AG10803 (cell line): Measurements from ENCODE around the gene SYT2.
A peak's percentile ranks its signal among the peaks of the same experiment; 100 is the strongest.
"Not testable (repeated sequence)": the region's sequence is repeated elsewhere in the genome, so short reads cannot be mapped to it uniquely, and the experiment has no call there.

Source experiments
- DNase-seq: peaks from one replicate; pipeline ENCODE4 v3.0.0; 2010; ENCODE audit warnings: low read depth
- H3K4me3 ChIP-seq: 2 replicates; pipeline ENCODE4 v1.5.1; 2011; ENCODE audit warnings: mild to moderate bottlenecking, low read length, control low read depth
- CTCF ChIP-seq: conservative IDR thresholded peaks from 2 replicates; pipeline ENCODE4 v1.5.1; 2011; ENCODE audit warnings: mild to moderate bottlenecking, low read length, control low read depth, inconsistent platforms

Gene SYT2

DNA sequence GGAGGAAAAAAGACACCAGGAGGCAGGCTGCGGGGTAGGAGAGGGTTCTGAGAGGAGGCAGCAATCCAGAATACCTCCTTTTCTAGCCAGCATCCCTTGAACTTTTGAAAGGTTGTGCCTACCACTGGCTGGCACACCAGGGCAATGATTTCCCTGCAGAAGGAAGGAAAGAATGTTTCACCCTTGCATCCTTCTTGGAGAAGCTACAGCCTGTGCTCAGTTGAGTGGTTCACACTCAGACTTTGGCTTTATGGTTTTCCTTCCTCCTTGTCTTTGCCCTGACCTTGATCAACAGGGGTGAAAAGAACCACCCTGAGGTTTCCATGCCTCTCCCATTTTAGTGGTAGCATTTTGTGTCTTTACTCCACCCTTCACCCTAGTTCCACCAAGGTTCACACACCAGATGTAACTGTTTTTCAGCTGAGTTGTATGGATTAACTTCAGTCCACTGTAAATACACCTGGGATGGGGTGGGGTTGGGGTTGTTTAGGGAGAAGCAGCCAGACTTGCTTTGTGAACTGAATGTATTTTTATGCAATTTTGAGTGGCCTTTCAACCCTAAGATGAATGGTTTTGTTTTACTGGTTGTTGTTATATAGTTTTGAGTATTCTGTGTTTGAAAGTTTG, 122.3 kb downstream of the SYT2 start:
- TF ChIP-seq CTCF = no peak
- DNase-seq = no peak
- H3K4me3 ChIP-seq = no peak overlapping the region

DNA sequence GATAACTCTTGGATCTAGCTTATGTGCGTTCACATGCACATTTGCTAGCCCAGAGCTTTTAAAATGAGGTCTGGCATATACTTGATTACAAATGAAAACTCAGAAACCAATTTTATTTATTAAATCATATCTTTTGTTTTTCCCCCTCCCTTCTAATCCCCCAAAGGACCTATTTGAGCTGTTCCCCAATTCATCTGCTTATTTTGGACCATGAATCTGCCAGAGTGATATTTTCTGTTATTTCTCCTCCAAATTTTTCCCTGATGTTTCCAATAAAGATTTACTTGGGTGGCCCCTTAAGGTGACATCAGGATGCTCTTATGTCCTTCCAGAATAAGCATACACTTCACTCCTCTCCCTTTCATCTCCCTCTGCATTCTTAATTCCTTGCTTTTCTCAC, 123.4 kb downstream of the SYT2 start:
- H3K4me3 ChIP-seq = no peak overlapping the region
- DNase-seq = no peak
- TF ChIP-seq CTCF = no peak

DNA sequence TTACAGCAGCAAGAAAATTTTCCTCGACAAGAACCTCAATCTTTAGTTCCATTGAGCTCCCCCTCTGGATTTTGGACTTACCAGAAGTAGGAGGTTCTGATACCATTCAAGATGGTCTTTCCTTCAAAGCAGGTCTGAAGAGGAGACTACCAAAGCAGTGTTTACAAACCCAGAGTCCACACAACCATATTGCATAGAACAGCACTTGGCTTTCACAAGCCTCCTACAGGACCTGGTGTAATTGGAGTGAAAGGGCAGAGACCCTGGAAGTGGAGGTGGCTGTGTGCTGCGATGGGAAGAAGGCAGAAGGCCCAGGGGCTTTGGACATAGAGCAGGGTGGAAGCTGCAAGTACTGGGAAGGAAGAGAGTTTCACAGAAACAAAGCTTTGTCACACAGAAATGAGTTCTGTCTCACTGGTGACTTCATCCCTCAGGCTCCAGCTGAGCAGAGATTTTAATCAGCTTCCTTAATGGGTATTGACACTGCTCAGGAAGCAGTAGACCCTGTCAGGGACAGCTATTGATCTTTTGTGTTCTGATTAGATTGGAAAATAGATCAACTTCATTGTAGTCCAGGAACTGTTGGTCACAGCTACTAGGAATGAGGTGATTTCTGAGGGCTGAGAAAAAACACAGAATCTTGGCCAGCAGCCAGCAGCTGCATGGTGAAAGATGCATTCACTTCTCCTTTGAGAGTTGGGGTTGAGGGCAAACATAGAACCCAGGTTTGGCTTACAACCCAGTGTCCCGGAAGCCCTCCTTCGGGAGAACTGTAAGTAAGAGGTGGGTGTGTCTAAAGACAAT, 124.0 kb downstream of the SYT2 start:
- peak; percentile 34 for DNase-seq
- TF ChIP-seq CTCF = no peak
- no peak overlapping the region for H3K4me3 ChIP-seq

GRCh38 chr1:202585590-202585933, 124.7 kb downstream of the SYT2 start:
- no peak overlapping the region for H3K4me3 ChIP-seq
- no peak for TF ChIP-seq CTCF
- DNase-seq = peak; percentile 67

DNA sequence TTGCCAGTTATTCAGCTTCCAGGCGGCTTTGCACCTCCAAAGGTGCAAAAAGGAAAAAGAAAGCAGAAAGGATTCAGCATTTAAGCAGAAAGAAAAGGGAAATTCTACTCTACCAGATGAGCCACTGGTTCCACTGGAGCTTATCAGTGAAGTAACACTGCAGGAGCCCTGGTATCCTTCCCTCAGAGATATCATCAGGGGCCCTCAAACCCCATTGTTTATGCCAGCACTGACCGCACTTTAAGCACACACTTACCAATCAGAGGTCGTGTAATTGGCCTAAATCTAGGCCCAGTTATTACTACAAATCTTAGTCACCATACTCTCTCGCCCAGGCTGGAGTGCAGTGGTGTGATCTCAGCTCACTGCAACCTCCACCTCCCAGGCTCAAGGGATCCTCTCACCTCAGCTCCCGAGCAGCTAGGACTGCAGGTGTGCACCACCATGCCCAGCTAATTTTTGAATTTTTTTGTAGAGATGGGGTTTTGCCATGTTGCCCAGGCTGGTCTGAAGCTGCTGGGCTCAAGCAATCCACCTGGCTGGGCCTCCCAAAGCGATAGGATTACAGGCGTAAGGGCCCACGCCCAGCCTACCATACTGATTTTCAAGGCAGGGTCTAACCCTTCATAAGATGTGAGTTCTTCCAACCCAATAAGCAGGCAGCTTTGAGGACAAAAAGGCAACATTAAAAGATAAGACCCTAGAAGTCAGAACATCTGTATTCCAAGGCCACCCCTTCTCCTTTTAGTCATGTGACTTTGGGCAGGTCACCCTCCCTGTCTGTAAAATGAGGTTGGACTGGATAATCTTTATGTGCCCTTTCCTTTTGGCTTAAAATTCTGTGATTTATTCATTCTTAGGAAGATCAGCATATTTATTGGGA, 125.3 kb downstream of the SYT2 start:
- TF ChIP-seq CTCF = no peak
- no peak for DNase-seq

GRCh38 chr1:202582350-202582749, 127.9 kb downstream of the SYT2 start:
- DNase-seq, H3K4me3 ChIP-seq: not testable (repeated sequence)

More for the DNA sequence above, 125.3 kb downstream of the SYT2 start:
- H3K4me3 ChIP-seq = no peak overlapping the region

DNA sequence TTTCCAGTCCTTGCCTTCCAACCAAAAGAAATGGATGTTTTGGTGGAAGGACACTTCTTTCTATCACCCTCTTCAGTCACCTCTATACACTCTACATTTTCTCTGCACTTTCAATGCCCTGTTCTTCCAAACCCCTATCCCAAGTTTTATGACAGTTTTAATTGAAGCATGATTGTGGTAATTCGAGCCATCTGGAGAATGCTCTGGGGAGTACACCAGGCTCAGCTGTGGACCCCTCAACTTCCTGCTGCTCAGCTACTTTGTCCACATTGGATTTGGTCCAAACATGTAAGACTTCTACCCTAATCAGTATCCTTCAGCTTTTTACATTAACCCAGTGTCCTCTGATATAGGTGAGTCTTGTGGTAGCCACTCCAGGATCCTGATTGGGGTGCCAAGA, 129.6 kb downstream of the SYT2 start:
- DNase-seq = peak; percentile 33
- no peak overlapping the region for H3K4me3 ChIP-seq
- no peak for TF ChIP-seq CTCF
